ELR (cell line): ENCODE measurements around the gene CENPQ.

Experiments used
- DNase-seq: peaks from one replicate; pipeline ENCODE4 v3.0.0-alpha.2; 2015; ENCODE audit warnings: low read depth

Gene CENPQ

DNA sequence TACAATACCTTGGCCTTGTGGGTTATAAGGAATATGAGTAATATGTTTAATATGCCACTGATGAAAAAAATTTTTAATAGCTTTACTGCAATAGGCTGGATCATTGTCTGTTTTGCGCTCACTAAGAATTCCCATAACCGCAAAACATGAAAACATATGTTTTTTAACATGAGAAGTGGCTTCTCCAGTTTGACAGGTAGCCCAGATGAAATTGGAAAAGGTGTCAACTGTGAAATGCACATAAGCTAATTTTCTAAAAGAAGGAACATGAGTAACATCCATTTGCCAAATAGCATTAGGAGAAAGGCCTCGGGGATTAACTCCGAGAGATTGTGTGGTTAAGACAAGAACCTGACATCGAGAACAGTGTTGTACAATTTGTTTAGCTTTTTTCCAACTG is 41.5 kb downstream of the CENPQ start:
- no peak for DNase-seq

DNA sequence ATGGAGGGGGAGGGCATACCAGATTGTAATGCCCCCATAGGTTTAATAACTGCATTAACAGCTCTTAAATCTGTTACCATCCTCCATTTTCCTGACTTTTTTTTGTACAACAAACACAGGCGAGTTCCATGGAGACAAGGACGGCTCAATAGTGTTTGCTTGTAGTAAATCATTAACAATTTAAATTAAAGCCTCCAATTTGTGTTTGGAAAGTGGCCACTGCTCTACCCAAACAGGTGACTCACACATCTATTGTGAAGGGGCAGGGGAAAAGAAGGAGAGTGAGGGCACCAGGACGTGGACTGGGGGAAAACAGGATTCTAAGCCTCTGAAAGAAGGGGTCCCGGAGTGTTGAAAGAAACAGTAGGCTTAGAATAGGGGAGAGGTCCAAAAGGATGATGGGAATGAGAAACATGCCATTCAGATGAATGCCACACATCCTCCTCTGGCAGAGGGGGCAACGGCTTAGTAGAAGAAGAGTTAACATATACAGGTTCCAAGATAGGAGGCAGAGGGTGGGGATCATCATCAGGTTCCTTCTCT is 43.5 kb downstream of the CENPQ start:
- DNase-seq: no peak

DNA sequence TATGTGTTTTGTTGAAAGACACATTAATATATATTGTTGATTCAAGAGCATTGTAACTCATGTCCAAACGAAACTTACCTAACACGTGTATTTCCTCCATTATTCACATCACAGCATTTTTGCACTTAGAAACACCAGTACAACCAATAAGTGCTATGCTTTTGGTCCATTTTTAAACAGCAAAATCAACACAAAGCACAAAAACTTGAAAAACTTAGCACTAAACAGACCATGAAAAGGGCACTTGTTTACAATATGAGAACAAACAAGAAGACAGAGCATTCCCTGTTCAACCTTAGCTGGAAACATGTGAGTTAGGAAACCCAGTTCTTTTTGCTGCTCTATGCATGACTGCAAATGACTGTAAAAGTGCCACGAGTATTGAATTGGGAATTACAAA is 46.2 kb downstream of the CENPQ start:
- DNase-seq: no peak

DNA sequence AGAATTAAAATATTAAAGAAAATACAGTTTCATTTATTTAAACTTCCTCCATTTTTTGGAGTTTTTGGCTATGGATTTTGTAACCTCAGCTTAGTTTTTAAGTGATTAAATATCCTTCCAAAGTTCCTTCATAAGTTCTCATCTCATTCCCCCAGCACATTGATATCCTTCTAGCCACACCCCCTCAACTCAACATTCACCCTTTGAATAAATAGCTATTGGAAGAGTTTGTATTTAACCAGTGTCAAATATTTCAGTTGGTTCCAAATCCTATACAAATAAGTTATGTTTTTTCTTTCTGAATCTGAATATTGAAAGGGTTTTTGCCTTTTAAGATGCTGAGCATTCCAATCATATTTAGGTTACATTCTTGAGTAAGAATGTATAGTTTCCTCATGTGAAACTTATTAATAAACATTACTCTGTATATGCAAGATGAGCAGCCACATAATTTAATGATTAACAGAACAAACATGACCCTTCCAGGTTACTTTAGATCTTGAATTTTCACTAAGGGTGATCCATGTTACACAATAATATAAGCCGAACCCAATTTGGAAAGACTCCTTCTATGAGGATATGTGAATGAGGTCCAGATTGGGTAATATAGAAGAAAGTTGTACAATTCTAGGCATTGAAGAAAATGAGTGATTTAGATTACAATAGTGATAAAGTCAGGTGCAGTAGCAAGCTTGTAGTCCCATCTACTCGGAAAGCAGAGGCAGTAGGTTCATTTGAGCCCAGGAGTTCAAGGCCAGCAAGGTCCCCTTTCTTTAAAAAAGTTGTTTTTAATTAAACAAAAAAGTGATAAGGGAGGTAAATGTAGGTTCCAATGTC is 50.2 kb downstream of the CENPQ start:
- no peak for DNase-seq

DNA sequence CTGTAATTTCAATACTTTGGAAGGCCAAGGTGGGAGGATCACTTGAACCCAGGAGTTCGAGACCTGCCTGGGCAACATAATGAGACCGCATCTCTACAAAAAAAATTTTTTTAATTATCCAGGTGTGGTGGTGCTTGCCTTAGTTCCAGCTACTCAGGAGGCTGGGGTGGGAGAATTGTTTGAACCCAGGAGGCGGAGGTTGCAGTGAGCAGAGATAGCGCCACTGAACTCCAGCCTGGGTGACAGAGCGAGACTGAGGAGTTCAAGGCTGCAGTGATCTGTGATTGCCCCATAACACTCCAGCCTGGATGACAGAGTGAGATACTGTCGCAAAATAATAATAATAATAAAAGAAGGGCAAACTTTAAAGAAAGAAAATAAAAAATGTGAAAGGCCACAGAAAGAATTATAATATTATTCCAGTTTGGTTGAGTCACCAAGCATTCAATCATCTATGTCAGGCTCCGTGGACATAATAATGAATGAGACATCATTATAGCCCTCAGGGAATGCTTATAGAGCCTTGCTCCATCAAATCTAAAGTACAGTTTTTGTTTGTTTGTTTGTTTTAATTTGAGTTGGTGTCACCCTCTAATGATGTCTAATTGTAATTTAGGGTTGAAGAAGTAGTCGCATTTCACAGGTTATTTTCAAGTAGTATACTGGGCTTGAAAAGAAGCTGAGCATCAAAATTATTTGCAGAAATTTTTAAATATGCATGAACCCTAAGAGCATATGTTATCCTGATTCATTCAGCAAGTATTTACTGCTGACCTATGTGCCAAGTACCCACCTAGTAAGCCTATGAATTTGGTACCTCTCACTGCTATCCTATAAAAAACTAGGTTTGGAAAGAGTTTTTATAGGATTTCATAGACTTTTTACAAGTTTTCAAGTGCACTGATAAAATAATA is 51.7 kb downstream of the CENPQ start:
- DNase-seq: peak; percentile 13

DNA sequence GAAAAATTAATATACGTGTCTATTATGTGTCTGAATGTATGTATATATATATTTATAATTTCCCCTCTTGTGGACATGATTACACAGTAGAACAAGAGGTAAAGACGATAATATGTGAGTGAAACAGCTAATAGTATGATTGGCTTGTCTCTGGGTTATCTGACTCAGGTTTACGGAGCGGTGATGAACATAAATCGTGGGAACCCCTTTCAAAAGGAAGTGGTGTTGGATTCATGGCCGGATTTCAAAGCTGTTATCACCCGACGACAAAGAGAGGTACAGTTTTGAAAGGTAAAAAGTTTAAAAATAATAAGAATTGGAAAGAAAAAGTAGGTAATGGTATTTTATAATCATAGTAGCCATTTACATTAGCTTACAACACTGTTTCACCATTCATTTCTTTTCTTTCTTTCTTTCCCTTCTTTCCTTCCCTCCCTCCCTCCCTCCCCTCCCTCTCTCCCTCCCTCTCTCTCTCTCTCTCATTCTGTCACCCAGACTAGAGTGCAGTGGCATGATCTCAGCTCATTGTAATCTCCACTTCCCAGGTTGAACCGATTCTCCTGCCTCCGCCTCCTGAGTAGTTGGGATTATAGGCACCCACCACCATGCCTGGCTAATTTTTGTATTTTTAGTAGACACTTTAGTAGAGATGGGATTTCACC is 52.4 kb downstream of the CENPQ start:
- DNase-seq: no peak

DNA sequence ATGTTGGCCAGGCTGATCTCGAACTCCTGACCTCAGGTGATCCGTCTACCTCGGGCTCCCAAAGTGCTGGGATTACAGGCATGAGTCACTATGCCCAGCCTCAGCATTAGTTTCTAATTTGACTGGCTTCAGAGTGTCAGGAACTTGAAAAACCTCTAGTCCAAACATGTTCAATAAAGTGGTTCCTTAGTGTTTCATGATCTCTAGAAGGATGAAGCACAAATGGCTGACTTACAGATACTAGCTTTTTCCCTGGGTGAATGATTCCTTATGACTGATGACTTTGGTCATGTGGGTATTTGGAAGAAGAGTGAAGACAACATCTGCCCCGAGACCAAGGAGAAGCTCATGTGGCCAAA is 53.0 kb downstream of the CENPQ start:
- no peak for DNase-seq

DNA sequence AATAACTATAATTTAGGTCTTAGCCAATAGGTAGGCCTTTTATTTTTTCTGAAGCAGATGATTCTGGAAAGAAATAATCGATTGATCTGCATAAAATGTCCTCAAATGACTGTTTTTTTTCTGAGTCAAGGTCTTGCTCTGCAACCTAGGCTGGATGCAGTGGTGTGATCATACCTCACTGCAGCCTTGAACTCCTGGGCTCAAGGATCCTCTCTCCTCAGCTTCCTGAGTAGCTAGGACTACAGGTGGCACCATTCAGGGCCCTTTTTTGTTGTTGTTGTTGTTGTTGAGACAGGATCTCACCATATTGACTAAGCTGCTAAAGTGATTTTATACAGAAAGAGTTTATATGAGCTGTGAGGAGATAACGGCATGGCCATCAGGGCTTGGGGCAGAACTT is 54.7 kb downstream of the CENPQ start:
- DNase-seq: no peak

DNA sequence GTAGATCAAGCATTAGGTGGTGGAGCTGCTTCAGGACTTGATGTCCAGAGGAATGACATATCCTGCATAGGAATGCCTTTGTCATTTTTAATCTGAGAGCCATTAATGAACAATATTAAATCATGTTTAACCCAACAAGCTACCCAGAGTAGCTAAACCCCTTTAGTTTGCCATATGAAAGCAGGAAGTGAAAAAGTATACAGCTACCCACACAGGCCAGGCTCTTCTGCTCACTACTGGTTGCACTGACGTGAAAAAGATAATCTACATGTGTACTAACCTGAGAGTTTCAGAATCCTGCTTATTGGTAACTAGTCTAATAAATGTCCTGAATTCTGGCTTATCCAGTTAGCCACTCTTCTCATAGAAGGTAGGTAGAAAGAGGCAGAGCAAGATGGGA is 56.5 kb downstream of the CENPQ start:
- no peak for DNase-seq

DNA sequence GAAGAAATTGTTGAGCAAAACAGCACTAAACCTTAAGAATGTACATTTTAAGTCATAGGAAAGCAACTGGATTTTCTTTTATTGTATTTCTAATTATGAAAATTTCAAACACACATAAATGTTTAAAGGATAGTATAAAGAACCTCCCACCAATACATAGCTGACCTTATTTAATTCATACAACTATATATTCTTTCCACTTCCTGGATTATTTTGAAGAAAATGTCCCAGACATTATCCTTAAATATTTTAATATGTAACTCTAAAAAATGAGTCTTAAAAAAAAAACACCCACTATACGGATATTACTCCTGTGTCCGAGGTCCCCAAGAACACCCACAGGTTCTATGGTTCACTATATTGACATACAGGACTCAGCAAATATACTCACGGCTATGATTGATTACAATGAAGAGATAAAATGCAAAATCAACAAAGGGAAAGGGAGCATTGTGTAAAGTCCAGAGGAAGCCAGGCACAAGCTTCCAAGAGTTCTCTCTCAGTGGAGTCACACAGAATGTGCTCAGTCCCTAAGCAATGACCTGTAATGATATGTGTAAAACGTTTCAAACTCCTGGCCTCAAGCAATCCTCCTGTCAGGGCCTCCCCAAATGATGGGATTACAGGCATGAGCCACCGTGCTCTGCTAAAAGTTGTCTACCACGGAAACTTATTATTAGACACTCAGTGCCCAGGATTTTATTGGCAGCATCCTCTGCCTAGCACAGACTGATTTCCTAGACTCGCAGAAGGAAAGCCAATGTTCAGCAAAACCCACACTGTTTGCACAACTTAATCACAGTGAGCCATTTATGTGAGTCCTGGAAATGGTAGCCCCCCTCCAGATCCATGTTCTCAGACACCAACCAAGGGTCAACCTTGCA is 59.8 kb downstream of the CENPQ start:
- DNase-seq: no peak

DNA sequence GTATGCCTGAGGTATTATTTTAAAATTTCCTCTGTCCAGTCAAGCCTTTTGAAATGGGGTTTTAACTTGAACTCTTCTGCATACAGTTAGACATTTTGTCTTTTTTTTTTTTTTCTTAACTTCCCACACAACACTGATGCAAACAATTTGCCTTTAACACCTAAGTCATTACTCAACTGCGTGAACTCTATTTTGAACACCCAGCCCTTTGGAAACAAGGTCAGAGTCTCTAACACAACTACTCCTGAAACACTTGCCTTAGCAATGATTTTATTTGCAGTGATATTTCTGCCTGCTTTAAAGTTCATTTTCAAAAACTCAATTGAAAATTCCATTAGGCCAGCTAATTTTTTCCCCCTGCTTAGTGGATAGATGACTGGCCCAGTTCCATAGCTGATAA is 60.7 kb downstream of the CENPQ start:
- no peak for DNase-seq

DNA sequence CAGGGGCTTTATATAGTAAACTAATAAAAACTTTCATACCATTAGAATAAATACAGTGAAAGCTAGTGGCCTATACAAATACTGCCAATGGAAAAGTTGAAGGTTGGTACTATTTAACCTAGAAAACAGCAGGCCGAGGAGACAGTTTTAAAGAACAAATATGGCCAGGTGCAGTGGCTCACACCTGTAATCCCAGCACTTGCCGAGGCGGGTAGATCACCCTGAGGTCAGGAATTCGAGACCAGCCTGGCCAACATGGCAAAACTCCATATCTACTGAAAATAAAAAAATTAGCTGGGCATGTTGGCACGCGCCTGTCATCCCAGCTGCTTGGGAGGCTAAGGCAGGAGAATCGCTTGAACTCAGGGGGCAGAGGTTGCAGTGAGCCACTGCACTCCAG is 61.4 kb downstream of the CENPQ start:
- no peak for DNase-seq

DNA sequence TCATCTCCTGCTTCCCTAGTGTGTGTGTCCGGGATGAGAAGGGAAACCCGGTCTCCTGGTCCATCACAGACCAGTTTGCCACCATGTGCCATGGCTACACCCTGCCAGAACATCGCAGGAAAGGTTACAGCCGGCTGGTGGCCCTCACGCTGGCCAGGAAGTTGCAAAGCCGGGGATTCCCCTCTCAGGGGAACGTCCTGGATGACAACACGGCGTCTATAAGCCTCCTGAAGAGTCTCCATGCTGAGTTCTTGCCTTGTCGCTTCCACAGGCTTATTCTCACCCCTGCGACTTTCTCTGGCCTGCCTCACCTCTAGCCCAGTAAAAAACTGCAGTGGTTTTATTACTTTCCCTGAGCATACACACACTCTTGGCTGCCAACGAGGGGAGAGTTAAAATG is 63.4 kb downstream of the CENPQ start:
- DNase-seq: no peak

DNA sequence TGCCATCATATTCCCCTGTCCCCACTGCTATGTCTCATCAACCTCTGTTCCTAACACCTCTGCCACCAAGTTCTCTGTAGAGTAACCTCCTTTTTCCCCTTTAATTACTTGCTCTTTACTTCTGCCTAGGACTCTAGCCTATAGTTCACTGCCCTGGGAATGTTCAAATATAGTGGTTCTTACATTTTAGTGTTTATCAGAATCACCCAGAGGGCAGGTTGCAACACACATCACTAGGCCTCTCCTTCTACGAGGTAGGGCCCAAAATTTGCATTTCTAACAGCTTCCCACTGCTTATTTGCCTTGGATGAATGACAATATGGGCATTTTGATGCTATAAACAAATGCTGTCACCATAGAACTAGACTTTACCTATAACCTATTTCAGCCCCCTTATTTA is 64.2 kb downstream of the CENPQ start:
- DNase-seq: no peak

DNA sequence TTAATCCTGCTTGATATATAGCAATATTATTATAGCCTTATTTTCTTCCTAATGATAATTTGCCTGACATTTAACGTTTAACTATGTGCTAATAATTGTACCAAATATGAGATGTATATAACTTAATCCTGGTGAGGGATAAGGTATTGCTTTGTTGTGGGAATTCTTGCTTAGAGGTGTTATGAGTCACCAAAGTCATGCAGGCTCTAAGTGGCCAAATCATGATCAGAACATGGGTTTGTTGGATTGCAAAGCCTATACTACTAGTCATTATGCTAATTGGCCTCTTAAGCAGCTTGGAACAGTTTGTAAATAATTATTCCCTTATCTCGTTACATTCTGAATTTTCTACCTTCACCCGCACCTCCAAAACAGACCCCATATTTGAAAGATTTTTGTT is 65.4 kb downstream of the CENPQ start:
- no peak for DNase-seq

DNA sequence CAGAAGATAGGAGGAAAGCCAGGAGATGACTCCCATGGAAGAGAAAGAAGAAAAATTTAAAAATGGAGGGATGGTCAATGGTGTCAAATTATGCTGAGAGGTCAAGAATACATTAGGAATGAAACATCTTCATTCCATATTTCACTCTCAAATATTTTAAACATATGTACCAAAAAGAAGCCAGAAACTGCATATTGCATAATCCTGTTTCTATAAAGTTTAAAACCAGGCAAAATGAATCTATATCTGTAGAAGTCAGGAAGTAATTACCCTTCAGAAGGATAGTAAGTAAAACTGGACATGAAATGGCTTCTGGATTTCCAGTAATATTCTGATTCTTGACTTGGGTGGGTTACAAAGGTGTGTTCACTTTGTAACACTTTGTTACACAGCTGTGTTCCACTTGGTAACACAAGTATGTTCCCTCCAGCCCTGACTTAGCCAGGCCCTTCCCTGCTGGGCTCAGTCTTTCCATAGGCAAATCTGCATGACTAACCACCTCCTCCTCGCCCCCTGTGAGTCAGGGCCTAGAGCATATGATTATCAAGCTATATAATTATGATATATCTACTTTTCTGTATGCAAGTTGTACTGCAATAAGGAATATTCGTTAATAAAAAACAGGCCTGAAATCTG is 67.1 kb downstream of the CENPQ start:
- peak; percentile 49 for DNase-seq

DNA sequence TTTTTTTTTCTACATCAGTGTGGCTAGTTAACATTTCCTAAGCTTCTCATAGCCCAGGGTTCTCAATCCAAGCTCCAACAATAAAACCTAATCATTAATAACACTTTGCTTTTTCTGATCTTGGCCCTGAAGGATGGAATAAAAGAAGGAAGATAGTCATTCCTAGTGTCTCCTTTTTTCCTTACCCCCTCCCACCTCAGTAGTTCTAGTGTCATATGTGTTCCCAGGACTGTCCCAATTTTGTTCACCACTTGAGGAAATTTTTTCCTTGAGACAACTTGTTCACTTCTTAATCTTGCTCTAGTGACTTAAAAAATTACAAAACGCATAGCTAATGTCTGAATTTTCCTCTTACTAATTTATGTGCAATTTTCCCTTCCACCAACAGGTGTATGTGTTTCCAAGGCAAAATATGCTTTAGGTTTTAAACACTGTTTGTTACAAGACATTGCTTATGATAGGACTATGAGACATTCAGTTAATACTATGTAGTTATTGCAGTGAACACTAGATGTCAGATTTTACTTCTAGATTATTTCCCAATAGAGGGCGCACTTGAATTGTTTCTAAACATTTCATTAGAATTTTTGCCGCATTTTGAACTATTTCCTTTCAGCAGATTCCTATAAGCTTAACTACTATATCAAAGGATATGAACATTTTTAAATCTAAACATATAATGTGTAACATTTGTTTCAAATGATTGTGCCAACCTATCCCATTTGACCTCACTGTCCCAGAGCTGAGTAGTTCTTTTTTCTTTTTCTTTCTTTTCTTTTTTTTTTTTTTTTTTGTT is 68.8 kb downstream of the CENPQ start:
- peak; percentile 90 for DNase-seq

DNA sequence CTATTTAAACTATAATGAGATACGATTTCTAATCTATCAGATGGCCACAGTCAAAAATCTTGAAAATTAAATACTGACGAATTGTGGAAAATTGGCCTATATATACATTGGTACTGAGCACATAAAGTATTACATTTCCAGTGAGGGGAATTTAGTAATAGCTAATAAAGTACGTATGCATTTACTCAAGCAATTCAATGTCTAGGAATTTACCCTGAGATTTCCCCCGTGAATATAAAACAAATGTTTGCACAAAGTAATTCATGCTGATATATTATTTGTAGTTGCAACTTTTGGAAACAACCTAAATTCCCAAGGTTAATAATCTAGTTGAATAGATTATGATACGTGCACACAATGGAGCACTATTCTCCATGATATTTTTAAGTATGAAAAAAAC is 72.6 kb downstream of the CENPQ start:
- no peak for DNase-seq

DNA sequence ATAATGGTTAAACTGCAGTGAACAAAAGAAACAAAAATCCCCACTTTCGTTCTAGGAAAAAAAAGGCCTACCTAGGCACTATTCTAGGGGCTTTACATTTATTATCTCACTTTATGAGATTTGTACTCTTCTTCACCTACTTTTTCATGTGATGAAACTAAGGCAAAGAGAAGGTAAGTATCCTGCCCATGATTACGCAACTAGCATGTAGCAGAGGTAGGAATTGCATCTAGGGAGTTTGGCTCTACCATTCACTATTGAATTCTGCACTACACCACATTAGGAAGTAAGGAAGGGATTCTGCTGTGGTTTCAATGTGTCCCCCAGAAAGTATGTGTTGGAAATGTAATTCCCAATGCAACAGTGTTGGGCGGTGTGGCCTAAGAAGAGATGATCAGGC is 75.9 kb downstream of the CENPQ start:
- no peak for DNase-seq

DNA sequence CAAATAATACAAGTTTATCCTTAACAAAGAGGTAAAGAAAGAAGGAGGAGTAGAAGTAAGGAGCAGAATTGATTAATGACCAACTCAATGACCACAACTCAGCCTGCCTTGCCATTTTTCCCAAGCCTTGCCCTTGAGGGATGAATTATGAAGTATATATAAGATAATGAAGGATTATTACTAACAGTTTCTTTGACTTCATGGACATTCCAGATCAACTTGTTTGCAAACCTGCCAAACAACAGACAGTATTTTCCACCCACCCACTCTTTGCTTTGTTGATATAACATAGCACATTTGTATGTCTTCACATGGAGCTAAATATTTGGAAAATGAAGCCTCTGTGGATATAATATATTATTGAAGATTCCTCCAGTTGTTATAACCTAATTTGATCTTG is 77.4 kb downstream of the CENPQ start:
- DNase-seq: no peak
